ENCODE measurements around the gene ANKRD2.

DNA sequence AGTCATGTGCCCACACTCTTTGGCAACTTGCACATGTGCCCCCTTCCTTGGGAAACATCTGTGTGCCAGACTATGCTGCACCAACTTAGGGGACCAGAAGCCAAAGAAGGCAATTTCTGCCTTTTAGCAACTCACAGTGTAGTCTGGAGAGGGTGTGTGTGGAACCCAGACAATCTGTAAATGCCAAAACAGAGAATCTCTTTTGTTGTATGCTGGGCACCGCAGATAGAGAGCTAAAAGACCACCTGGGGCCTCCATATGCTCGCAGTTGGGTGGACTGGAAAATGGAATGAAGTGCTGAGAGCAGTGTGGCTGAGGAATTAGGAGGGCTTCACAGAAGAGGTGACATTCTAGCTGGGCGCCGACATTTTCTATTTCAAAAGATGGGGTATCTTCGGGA is 47.5 kb upstream of the ANKRD2 start:
- TF ChIP-seq CTCF (conservative IDR thresholded peaks at IDR 0.05; ENCODE audit: low read length) = no peak
- TF ChIP-seq EZH2phosphoT487 (IDR thresholded peaks at IDR 0.05; ENCODE audit: borderline replicate concordance) = no peak

Measured in Loucy (cell line).